ENCODE results near the gene C22orf23. TPM values are rescaled to one million over a fixed set of nuclear protein-coding genes. Genes with fewer than 3 reads are reported as not detected.

C22orf23 gene
- total and polyA plus RNA-seq, 9 donors: 0.28 to 2.6 (median 0.77) TPM

- no peaks in the 10 kb centered on the region for H3K4me1 ChIP-seq (ENCODE audit: insufficient read depth)
- WGBS, 3 donors: 76 to 87% (median 81%) methylated on average over 8 of the region's 8 CpGs
These were observed 43.3 kb upstream of the C22orf23 start for GRCh38 chr22:37996515-37997246.

DNA sequence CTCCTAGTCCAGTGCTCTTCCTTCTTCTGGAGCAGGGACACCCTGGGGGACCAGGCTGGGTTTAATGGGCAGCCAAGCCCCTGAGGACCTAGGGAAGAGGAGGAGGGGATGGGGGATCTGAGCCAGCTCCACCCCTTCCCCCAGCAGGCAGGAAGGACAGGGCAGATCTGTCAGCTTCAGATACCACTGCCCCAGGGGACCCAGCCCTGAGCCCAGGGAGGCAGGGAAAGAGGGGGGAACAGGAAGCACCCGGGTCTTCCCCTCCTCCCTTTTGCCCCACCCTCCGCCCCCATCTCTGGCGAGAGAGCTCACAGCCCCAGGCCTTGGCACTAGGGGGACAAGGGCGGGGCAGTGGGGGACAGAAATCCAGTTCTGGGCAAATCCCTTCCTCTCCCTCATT, 42.7 kb upstream of the C22orf23 start:
- Histone ChIP-seq H3K9me3 (no peaks in the 10 kb centered on the region), H3K27me3 (no peaks in the 10 kb centered on the region), H3K36me3 (no peaks in the 10 kb centered on the region), H3K4me3 (no peak overlapping the region), H3K4me1 (ENCODE audit: insufficient read depth) (no peaks in the 10 kb centered on the region), H3K27ac (no peak overlapping the region)
- TF ChIP-seq POLR2A (IDR thresholded peaks at IDR 0.05) (no peak), EP300 (IDR thresholded peaks at IDR 0.05) (no peak)
- TF ChIP-seq, protein P1, sequence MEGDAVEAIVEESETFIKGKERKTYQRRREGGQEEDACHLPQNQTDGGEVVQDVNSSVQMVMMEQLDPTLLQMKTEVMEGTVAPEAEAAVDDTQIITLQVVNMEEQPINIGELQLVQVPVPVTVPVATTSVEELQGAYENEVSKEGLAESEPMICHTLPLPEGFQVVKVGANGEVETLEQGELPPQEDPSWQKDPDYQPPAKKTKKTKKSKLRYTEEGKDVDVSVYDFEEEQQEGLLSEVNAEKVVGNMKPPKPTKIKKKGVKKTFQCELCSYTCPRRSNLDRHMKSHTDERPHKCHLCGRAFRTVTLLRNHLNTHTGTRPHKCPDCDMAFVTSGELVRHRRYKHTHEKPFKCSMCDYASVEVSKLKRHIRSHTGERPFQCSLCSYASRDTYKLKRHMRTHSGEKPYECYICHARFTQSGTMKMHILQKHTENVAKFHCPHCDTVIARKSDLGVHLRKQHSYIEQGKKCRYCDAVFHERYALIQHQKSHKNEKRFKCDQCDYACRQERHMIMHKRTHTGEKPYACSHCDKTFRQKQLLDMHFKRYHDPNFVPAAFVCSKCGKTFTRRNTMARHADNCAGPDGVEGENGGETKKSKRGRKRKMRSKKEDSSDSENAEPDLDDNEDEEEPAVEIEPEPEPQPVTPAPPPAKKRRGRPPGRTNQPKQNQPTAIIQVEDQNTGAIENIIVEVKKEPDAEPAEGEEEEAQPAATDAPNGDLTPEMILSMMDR (IDR thresholded peaks at IDR 0.05): no peak
- 62 to 70% (median 67%) methylated on average over 4 of the region's 4 CpGs for WGBS, 3 donors
- intact Hi-C loops (cut with DNase I): no loop called here
- DNase-seq: no peak

More at GRCh38 chr22:37996515-37997246, 43.3 kb upstream of the C22orf23 start:
- TF ChIP-seq EP300 (IDR thresholded peaks at IDR 0.05) (no peak), POLR2A (IDR thresholded peaks at IDR 0.05) (no peak)
- TF ChIP-seq, protein P1 (IDR thresholded peaks at IDR 0.05): no peak
- Histone ChIP-seq H3K27me3 (no peaks in the 10 kb centered on the region), H3K9me3 (no peaks in the 10 kb centered on the region), H3K27ac (no peak overlapping the region), H3K4me3 (no peak overlapping the region), H3K36me3 (no peaks in the 10 kb centered on the region)
- no peak for DNase-seq
- intact Hi-C loops (cut with DNase I): no loop called here

- no peaks in the 10 kb centered on the region for H3K9me3 ChIP-seq
These were observed 42.1 kb upstream of the C22orf23 start for GRCh38 chr22:37995460-37995859.

DNA sequence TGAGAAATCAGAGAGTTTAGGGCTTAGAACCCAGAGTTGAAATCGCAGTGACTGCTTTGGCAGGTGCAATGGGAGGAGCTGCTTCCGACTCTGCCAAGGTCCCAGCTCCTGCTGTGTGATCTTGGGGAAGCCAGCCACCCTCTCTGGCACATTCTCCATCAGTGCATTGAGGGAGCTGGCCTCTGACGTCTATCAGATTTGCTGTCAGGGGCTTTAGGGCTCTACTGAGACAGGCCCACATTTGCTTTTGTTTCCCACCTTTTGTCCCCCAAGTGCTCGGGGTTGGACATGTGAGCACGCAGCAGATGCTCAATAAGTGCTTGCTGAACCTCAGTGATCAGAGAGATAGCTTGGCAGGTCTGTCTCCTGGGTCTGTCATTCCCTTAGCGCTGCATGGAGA, 41.6 kb upstream of the C22orf23 start:
- no peaks in the 10 kb centered on the region for H3K9me3 ChIP-seq
- intact Hi-C loops (cut with DNase I): loop anchor here in 1 of 4 donors (5.0 kb wide), 1 partner anchor 668 kb away; no protein-coding TSS in a partner anchor
- no peaks in the 10 kb centered on the region for H3K27me3 ChIP-seq
- DNase-seq: no peak
- H3K36me3 ChIP-seq: no peaks in the 10 kb centered on the region
- TF ChIP-seq, protein P1 (IDR thresholded peaks at IDR 0.05): no peak
- no peak for TF ChIP-seq EP300 (IDR thresholded peaks at IDR 0.05)
- no peak for TF ChIP-seq POLR2A (IDR thresholded peaks at IDR 0.05)
- H3K4me3 ChIP-seq: no peak overlapping the region
- H3K4me1 ChIP-seq (ENCODE audit: insufficient read depth): no peaks in the 10 kb centered on the region
- WGBS, 3 donors: 87 to 88% (median 88%) methylated on average over 6 of the region's 6 CpGs
- no peak overlapping the region for H3K27ac ChIP-seq

More at GRCh38 chr22:37995460-37995859, 42.1 kb upstream of the C22orf23 start:
- Histone ChIP-seq H3K36me3 (no peaks in the 10 kb centered on the region), H3K4me1 (ENCODE audit: insufficient read depth) (no peaks in the 10 kb centered on the region), H3K4me3 (no peak overlapping the region), H3K27ac (no peak overlapping the region), H3K27me3 (no peaks in the 10 kb centered on the region)
- TF ChIP-seq, protein P1 (IDR thresholded peaks at IDR 0.05): no peak
- no peak for TF ChIP-seq POLR2A (IDR thresholded peaks at IDR 0.05)
- TF ChIP-seq EP300 (IDR thresholded peaks at IDR 0.05): no peak
- DNase-seq: no peak
- WGBS, 3 donors: 88 to 94% (median 93%) methylated on average over 4 of the region's 4 CpGs
- intact Hi-C loops (cut with DNase I): no loop called here

Measured in ovary (tissue), 9 donors.